Endodermal cell (in vitro differentiated cells): ENCODE measurements around the gene TTC29. TPM values are rescaled to one million over a fixed set of nuclear protein-coding genes. Genes with fewer than 3 reads are reported as not detected.
"Not testable (repeated sequence)": the region's sequence is repeated elsewhere in the genome, so short reads cannot be mapped to it uniquely, and the experiment has no call there.

Experiments used
- DNase-seq: peaks from one replicate; pipeline ENCODE4 v3.0.0-alpha.2; 2017
- H3K27ac ChIP-seq: 2 replicates; pipeline ENCODE4 v1.5.1; 2013; ENCODE audit warnings: mild to moderate bottlenecking, low read depth, low read length, moderate library complexity
- H3K27me3 ChIP-seq: 2 replicates; pipeline ENCODE4 v1.6.1; 2013; ENCODE audit warnings: mild to moderate bottlenecking, low read length, moderate library complexity; ENCODE audit not compliant: insufficient read depth, control insufficient read depth, poor library complexity, severe bottlenecking
- H3K36me3 ChIP-seq: 2 replicates; pipeline ENCODE4 v1.7.0; 2013; ENCODE audit warnings: mild to moderate bottlenecking, low read length, moderate library complexity; ENCODE audit not compliant: control insufficient read depth, insufficient read depth
- H3K4me1 ChIP-seq: one replicate; pipeline ENCODE4 v1.7.0; 2013; ENCODE audit warnings: low read length; ENCODE audit not compliant: control insufficient read depth, insufficient read depth
- H3K4me3 ChIP-seq: 2 replicates; pipeline ENCODE4 v1.5.1; 2013; ENCODE audit warnings: mild to moderate bottlenecking, low read length, moderate library complexity
- H3K9ac ChIP-seq: 2 replicates; pipeline ENCODE4 v1.6.1; 2013; ENCODE audit warnings: mild to moderate bottlenecking, low read length, moderate library complexity; ENCODE audit not compliant: poor library complexity, severe bottlenecking; ENCODE audit errors: extremely low read depth
- H3K9me3 ChIP-seq: 2 replicates; pipeline ENCODE4 v1.6.1; 2013; ENCODE audit warnings: mild to moderate bottlenecking, low read length, moderate library complexity; ENCODE audit not compliant: control insufficient read depth
- H3K27ac Mint-ChIP-seq: 2 replicates; pipeline ENCODE4 v1.8.0; 2020; ENCODE audit warnings: mixed read lengths
- H3K27me3 Mint-ChIP-seq: 2 replicates; pipeline ENCODE4 v1.8.0; 2021; ENCODE audit warnings: mild to moderate bottlenecking, mixed read lengths; ENCODE audit not compliant: insufficient read depth
- H3K36me3 Mint-ChIP-seq: 2 replicates; pipeline ENCODE4 v1.8.0; 2020; ENCODE audit warnings: low read depth, mixed read lengths
- H3K4me1 Mint-ChIP-seq: 2 replicates; pipeline ENCODE4 v1.8.0; 2020; ENCODE audit warnings: mixed read lengths
- H3K4me3 Mint-ChIP-seq: 2 replicates; pipeline ENCODE4 v1.8.0; 2020; ENCODE audit warnings: mild to moderate bottlenecking, moderate library complexity, mixed read lengths
- H3K9me3 Mint-ChIP-seq: 2 replicates; pipeline ENCODE4 v1.8.0; 2020; ENCODE audit warnings: mild to moderate bottlenecking, mixed read lengths
- CTCF ChIP-seq: fragments of 200-600 bp; sonication (generic); conservative IDR thresholded peaks from 2 replicates; pipeline ENCODE4 v1.5.0; 2021; ENCODE audit warnings: antibody characterized with exemption, mild to moderate bottlenecking
- WGBS, 2 experiments: methylation state at CpG; one replicate each; pipeline versions ENCODE4 v1.1.5 to v1.1.7; 2013; ENCODE audit warnings: missing lambda C conversion rate in 2 of 2, mixed read lengths in 1 of 2; ENCODE audit not compliant: insufficient coverage in 1 of 2, insufficient read length in 1 of 2; 5-methylcytosine and 5-hydroxymethylcytosine counted together
- total RNA-seq, 2 donors: library from RNA; stranded (reverse); fragmentation: NEBNext Ultra II Directional in 1 of 2; extraction: Animal tissue kit (Norgen Biotek cat#: 25700) in 1 of 2; gene quantifications; 2 replicates in 1 of 2; 3 replicates in 1 of 2; pipeline ENCODE4 v1.2.1, GENCODE V29; 2021

The TTC29 gene
- total RNA-seq, 2 donors from 2014 or later = 2.7 to 6.5 TPM

- Histone ChIP-seq H3K36me3 (no peaks in the 10 kb centered on the region), H3K4me1 (no peaks in the 10 kb centered on the region), H3K9me3 (no peaks in the 10 kb centered on the region), H3K27ac (no peak overlapping the region), H3K4me3 (no peak overlapping the region), H3K9ac (no peak overlapping the region), H3K27me3 (no peaks in the 10 kb centered on the region)
- WGBS, 2 experiments = 83 to 90% methylated on average over 1 to 2 of the region's 2 CpGs
- Mint-ChIP-seq H3K9me3 (no peaks in the 10 kb centered on the region), H3K27ac (no peak overlapping the region), H3K36me3 (no peaks in the 10 kb centered on the region), H3K4me1 (no peaks in the 10 kb centered on the region), H3K4me3 (no peak overlapping the region), H3K27me3 (peaks cover 14% of the 10 kb centered on the region)
- DNase-seq = no peak
- TF ChIP-seq CTCF = no peak
Observed at GRCh38 chr4:146742416-146742815, 203.2 kb downstream of the TTC29 start.

GRCh38 chr4:146739182-146739581, 206.5 kb downstream of the TTC29 start:
- Mint-ChIP-seq H3K27me3 (peaks cover 14% of the 10 kb centered on the region), H3K27ac (no peak overlapping the region), H3K4me1 (no peaks in the 10 kb centered on the region), H3K36me3 (no peaks in the 10 kb centered on the region), H3K4me3 (no peak overlapping the region), H3K9me3 (no peaks in the 10 kb centered on the region)
- WGBS, 2 experiments = 90% methylated on average over 3 of the region's 3 CpGs; no CpG with 5 or more reads in 1 of the 2 experiments
- Histone ChIP-seq H3K27me3 (peaks cover 5% of the 10 kb centered on the region), H3K36me3 (no peaks in the 10 kb centered on the region), H3K9ac (no peak overlapping the region), H3K27ac (no peak overlapping the region), H3K9me3 (no peaks in the 10 kb centered on the region), H3K4me3 (no peak overlapping the region), H3K4me1 (no peaks in the 10 kb centered on the region)
- TF ChIP-seq CTCF = no peak
- DNase-seq = no peak

GRCh38 chr4:146723519-146723918, 222.1 kb downstream of the TTC29 start:
- not testable (repeated sequence) for H3K27me3 ChIP-seq, H3K27me3 Mint-ChIP-seq, H3K4me1 ChIP-seq, H3K9me3 Mint-ChIP-seq, H3K4me1 Mint-ChIP-seq, H3K4me3 ChIP-seq, H3K9me3 ChIP-seq, H3K36me3 ChIP-seq, H3K9ac ChIP-seq, H3K4me3 Mint-ChIP-seq, H3K27ac ChIP-seq, DNase-seq, H3K36me3 Mint-ChIP-seq, H3K27ac Mint-ChIP-seq
- 64 to 78% methylated on average over 1 of the region's 1 CpG for WGBS, 2 experiments

GRCh38 chr4:146709956-146710355, 235.7 kb downstream of the TTC29 start:
- H3K27me3 Mint-ChIP-seq = no peaks in the 10 kb centered on the region
- H3K36me3 ChIP-seq = no peaks in the 10 kb centered on the region
- no peaks in the 10 kb centered on the region for H3K9me3 ChIP-seq
- H3K27ac ChIP-seq = no peak overlapping the region
- no peaks in the 10 kb centered on the region for H3K4me1 Mint-ChIP-seq
- no peaks in the 10 kb centered on the region for H3K36me3 Mint-ChIP-seq
- TF ChIP-seq CTCF = no peak
- H3K9ac ChIP-seq = no peak overlapping the region
- H3K4me3 ChIP-seq = no peak overlapping the region
- H3K4me1 ChIP-seq = no peaks in the 10 kb centered on the region
- H3K9me3 Mint-ChIP-seq = no peaks in the 10 kb centered on the region
- DNase-seq = no peak
- WGBS, 2 experiments = 100% methylated on average over 1 of the region's 3 CpGs; no CpG with 5 or more reads in 1 of the 2 experiments
- H3K27me3 ChIP-seq = no peaks in the 10 kb centered on the region
- H3K4me3 Mint-ChIP-seq = no peak overlapping the region
- no peak overlapping the region for H3K27ac Mint-ChIP-seq
